H9 (cell line): Measurements from ENCODE around the gene ACTL9. TPM values are rescaled to one million over a fixed set of nuclear protein-coding genes. Genes with fewer than 3 reads are reported as not detected.

Experiments used
- DNase-seq: peaks from one replicate; pipeline ENCODE4 v3.0.0-alpha.2; 2017
- H2AFZ ChIP-seq: one replicate; pipeline ENCODE4 v1.6.1; 2013; ENCODE audit warnings: mild to moderate bottlenecking, low read length, control low read depth, moderate library complexity
- H2AK5ac ChIP-seq: 2 replicates; pipeline ENCODE4 v1.6.1; 2013; ENCODE audit warnings: low read length, control low read depth, mixed read lengths; ENCODE audit not compliant: insufficient read length
- H2BK120ac ChIP-seq: one replicate; pipeline ENCODE4 v1.6.1; 2013; ENCODE audit warnings: low read depth, mild to moderate bottlenecking, low read length, control low read depth, inconsistent platforms; ENCODE audit not compliant: poor library complexity, severe bottlenecking
- H2BK12ac ChIP-seq: 2 replicates; pipeline ENCODE4 v1.6.1; 2013; ENCODE audit warnings: low read length, control low read depth, mixed read lengths, low read depth; ENCODE audit not compliant: insufficient read length
- H2BK15ac ChIP-seq: 2 replicates; pipeline ENCODE4 v1.6.1; 2013; ENCODE audit warnings: low read depth, low read length, control low read depth
- H2BK20ac ChIP-seq: one replicate; pipeline ENCODE4 v1.6.1; 2013; ENCODE audit warnings: low read depth, mild to moderate bottlenecking, low read length, control low read depth, inconsistent platforms; ENCODE audit not compliant: poor library complexity, severe bottlenecking
- H2BK5ac ChIP-seq: 2 replicates; pipeline ENCODE4 v1.6.1; 2013; ENCODE audit warnings: low read length, control low read depth, mixed read lengths; ENCODE audit not compliant: insufficient read length
- H3K14ac ChIP-seq: 2 replicates; pipeline ENCODE4 v1.6.1; 2013; ENCODE audit warnings: low read length, control low read depth; ENCODE audit not compliant: insufficient read depth
- H3K18ac ChIP-seq: 2 replicates; pipeline ENCODE4 v1.6.1; 2013; ENCODE audit warnings: low read depth, mild to moderate bottlenecking, mixed read lengths, low read length, control low read depth; ENCODE audit not compliant: insufficient read length
- H3K23ac ChIP-seq: 2 replicates; pipeline ENCODE4 v1.6.1; 2013; ENCODE audit warnings: low read length, control low read depth, mixed read lengths, low read depth; ENCODE audit not compliant: insufficient read length
- H3K23me2 ChIP-seq: 2 replicates; pipeline ENCODE4 v1.6.1; 2013; ENCODE audit warnings: low read depth, mild to moderate bottlenecking, mixed read lengths, low read length, control low read depth; ENCODE audit not compliant: insufficient read length, poor library complexity, severe bottlenecking
- H3K27ac ChIP-seq: 2 replicates; pipeline ENCODE4 v1.5.1; 2013; ENCODE audit warnings: low read length, control low read depth, mixed read lengths, low read depth; ENCODE audit not compliant: insufficient read length
- H3K27me3 ChIP-seq: 2 replicates; pipeline ENCODE4 v1.6.1; 2013; ENCODE audit warnings: low read length, control low read depth, inconsistent platforms; ENCODE audit not compliant: insufficient read depth
- H3K4ac ChIP-seq: 2 replicates; pipeline ENCODE4 v1.6.1; 2013; ENCODE audit warnings: low read depth, mild to moderate bottlenecking, control low read depth, inconsistent platforms, low read length, moderate library complexity
- H3K4me1 ChIP-seq: 2 replicates; pipeline ENCODE4 v1.6.1; 2013; ENCODE audit warnings: low read length, control low read depth, inconsistent platforms; ENCODE audit not compliant: insufficient read depth
- H3K4me2 ChIP-seq: 2 replicates; pipeline ENCODE4 v1.6.1; 2013; ENCODE audit warnings: low read length, control low read depth, mixed read lengths; ENCODE audit not compliant: insufficient read length, insufficient read depth
- H3K56ac ChIP-seq: 2 replicates; pipeline ENCODE4 v1.6.1; 2013; ENCODE audit warnings: low read depth, mild to moderate bottlenecking, mixed read lengths, low read length, control low read depth; ENCODE audit not compliant: insufficient read length
- H3K79me1 ChIP-seq: 2 replicates; pipeline ENCODE4 v1.6.1; 2013; ENCODE audit warnings: low read depth, mild to moderate bottlenecking, moderate library complexity, low read length, control low read depth, inconsistent platforms; ENCODE audit not compliant: insufficient read depth, poor library complexity, severe bottlenecking
- H3K79me2 ChIP-seq: 2 replicates; pipeline ENCODE4 v1.6.1; 2013; ENCODE audit warnings: low read length, control low read depth, inconsistent platforms; ENCODE audit not compliant: insufficient read depth
- H3K9ac ChIP-seq: 2 replicates; pipeline ENCODE4 v1.6.1; 2013; ENCODE audit warnings: low read length, control low read depth, mixed read lengths; ENCODE audit not compliant: insufficient read length; ENCODE audit errors: extremely low read depth
- H3K9me3 ChIP-seq: one replicate; pipeline ENCODE4 v1.6.1; 2013; ENCODE audit warnings: low read depth, low read length, inconsistent platforms; ENCODE audit not compliant: control insufficient read depth
- H3T11ph ChIP-seq: one replicate; pipeline ENCODE4 v1.6.1; 2013; ENCODE audit warnings: mild to moderate bottlenecking, low read length, control low read depth, inconsistent platforms
- H4K20me1 ChIP-seq: one replicate; pipeline ENCODE4 v1.6.1; 2013; ENCODE audit not compliant: control insufficient read depth, insufficient read length, insufficient read depth
- H4K5ac ChIP-seq: 2 replicates; pipeline ENCODE4 v1.6.1; 2013; ENCODE audit warnings: low read depth, mild to moderate bottlenecking, mixed read lengths, low read length, control low read depth; ENCODE audit not compliant: insufficient read length
- H4K8ac ChIP-seq: replicated peaks from 2 replicates; pipeline ENCODE4 v1.6.1; 2013; ENCODE audit warnings: low read length, control low read depth, mixed read lengths, low read depth; ENCODE audit not compliant: insufficient read length
- H4K91ac ChIP-seq: 2 replicates; pipeline ENCODE4 v1.6.1; 2013; ENCODE audit warnings: low read depth, mild to moderate bottlenecking, moderate library complexity, mixed read lengths, low read length, control low read depth; ENCODE audit not compliant: insufficient read length
- H3K27ac Mint-ChIP-seq, 3 experiments: 2 replicates in 2 of 3; 3 replicates in 1 of 3; pipeline ENCODE4 v1.8.0; 2020 to 2021; ENCODE audit warnings: mixed read lengths in 3 of 3, mild to moderate bottlenecking in 1 of 3, moderate library complexity in 1 of 3
- H3K27me3 Mint-ChIP-seq: 2 replicates; pipeline ENCODE4 v1.8.0; 2021; ENCODE audit warnings: low read depth, mild to moderate bottlenecking, moderate library complexity, mixed read lengths
- H3K36me3 Mint-ChIP-seq, 3 experiments: 2 replicates in 2 of 3; 3 replicates in 1 of 3; pipeline ENCODE4 v1.8.0; 2020 to 2021; ENCODE audit warnings: low read depth in 3 of 3, mixed read lengths in 3 of 3; ENCODE audit not compliant: insufficient read depth in 1 of 3
- H3K4me1 Mint-ChIP-seq, 2 experiments: 2 replicates each; pipeline ENCODE4 v1.8.0; 2020; ENCODE audit warnings: mixed read lengths in 2 of 2
- H3K4me3 Mint-ChIP-seq, 2 experiments: 2 replicates in 1 of 2; 3 replicates in 1 of 2; pipeline ENCODE4 v1.8.0; 2020 to 2021; ENCODE audit warnings: mild to moderate bottlenecking in 2 of 2, mixed read lengths in 2 of 2, moderate library complexity in 1 of 2
- H3K9me3 Mint-ChIP-seq, 2 experiments: 2 replicates in 1 of 2; 3 replicates in 1 of 2; pipeline ENCODE4 v1.8.0; 2020; ENCODE audit warnings: mild to moderate bottlenecking in 2 of 2, mixed read lengths in 2 of 2, moderate library complexity in 1 of 2
- WGBS: extraction: QIAGEN DNeasy Blood & Tissue Kit; methylation state at CpG from one replicate; pipeline ENCODE4 v1.1.7; 2013; ENCODE audit warnings: missing lambda C conversion rate, low lambda C conversion rate, mixed read lengths; ENCODE audit not compliant: insufficient read length; ENCODE audit errors: extremely low coverage; 5-methylcytosine and 5-hydroxymethylcytosine counted together
- total RNA-seq: library from RNA; stranded (reverse); gene quantifications from 2 replicates; pipeline ENCODE4 v1.2.1, GENCODE V29; 2021
- TF ChIP-seq, protein P1 (sequence below): fragments of 200-600 bp; sonication (generic); conservative IDR thresholded peaks from 3 replicates; pipeline ENCODE4 v1.8.0; 2021; ENCODE audit warnings: antibody characterized with exemption, mild to moderate bottlenecking

The ACTL9 gene
- total RNA-seq, 1 experiment from 2014 or later: not detected

DNA sequence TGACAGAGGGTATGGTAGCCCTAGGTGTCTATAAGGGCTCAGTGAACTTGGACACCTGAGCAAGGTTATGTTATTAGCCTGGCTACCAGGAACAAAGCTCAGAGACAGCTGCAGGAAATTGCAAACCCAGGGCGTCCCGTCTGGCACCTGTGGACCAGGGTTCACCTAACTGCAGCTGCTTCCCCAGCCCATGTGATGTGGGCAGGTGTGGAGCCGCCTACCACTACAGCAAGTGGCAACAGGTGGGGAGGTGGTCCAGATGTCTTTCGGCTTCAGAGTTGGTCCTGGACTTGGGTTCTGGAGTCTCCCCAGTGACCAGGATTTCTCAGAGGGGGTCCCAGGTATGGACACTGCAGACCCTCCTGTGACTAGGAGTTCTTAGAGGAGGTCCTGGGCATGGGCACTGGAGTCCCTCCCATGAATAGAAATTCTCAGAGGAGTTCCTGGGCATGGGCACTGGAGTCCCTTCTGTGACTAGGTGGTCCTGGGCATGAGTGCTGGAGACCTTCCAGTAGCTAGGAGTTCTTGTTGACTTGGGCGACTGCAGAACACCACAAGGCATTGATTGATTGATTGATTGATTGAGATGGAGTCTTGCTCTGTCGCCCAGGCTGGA is 25.2 kb downstream of the ACTL9 start:
- Histone ChIP-seq H3T11ph (no peak overlapping the region), H3K4me1 (no peaks in the 10 kb centered on the region), H3K9ac (no peak overlapping the region), H4K8ac (no peak overlapping the region), H4K5ac (no peak overlapping the region), H3K23me2 (no peaks in the 10 kb centered on the region), H3K9me3 (no peaks in the 10 kb centered on the region), H3K79me1 (no peaks in the 10 kb centered on the region), H3K27ac (no peak overlapping the region), H2BK12ac (no peak overlapping the region), H3K27me3 (no peaks in the 10 kb centered on the region), H3K14ac (no peak overlapping the region; the same call in 1 of the 2 replicates), H3K79me2 (no peaks in the 10 kb centered on the region), H3K4ac (no peak overlapping the region), H2BK15ac (no peak overlapping the region), H2AK5ac (no peak overlapping the region), H3K4me2 (no peak overlapping the region), H4K20me1 (no peaks in the 10 kb centered on the region), H4K91ac (no peak overlapping the region), H3K23ac (no peak overlapping the region), H2BK120ac (no peak overlapping the region), H2BK5ac (no peak overlapping the region), H2AFZ (no peak overlapping the region), H3K18ac (no peak overlapping the region), H2BK20ac (no peak overlapping the region), H3K56ac (no peak overlapping the region)
- TF ChIP-seq, protein P1, sequence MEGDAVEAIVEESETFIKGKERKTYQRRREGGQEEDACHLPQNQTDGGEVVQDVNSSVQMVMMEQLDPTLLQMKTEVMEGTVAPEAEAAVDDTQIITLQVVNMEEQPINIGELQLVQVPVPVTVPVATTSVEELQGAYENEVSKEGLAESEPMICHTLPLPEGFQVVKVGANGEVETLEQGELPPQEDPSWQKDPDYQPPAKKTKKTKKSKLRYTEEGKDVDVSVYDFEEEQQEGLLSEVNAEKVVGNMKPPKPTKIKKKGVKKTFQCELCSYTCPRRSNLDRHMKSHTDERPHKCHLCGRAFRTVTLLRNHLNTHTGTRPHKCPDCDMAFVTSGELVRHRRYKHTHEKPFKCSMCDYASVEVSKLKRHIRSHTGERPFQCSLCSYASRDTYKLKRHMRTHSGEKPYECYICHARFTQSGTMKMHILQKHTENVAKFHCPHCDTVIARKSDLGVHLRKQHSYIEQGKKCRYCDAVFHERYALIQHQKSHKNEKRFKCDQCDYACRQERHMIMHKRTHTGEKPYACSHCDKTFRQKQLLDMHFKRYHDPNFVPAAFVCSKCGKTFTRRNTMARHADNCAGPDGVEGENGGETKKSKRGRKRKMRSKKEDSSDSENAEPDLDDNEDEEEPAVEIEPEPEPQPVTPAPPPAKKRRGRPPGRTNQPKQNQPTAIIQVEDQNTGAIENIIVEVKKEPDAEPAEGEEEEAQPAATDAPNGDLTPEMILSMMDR: no peak
- Mint-ChIP-seq H3K9me3 (peaks cover 11 to 42% of the 10 kb centered on the region in 2 experiments), H3K36me3 (peaks cover 3 to 6% (median 5%) of the 10 kb centered on the region in 3 experiments; a peak in 4 of 7 replicates), H3K27me3 (peaks cover 8% of the 10 kb centered on the region), H3K27ac (no peak overlapping the region), H3K4me3 (no peak overlapping the region), H3K4me1 (no peaks in the 10 kb centered on the region)
- no peak for DNase-seq
- no CpG with 5 or more reads among the region's 6 CpGs for WGBS
